HG03045 (cell line): Measurements from ENCODE around the gene PARN.

Experiments used
- ATAC-seq: cut with Tn5 transposase; IDR thresholded peaks from one replicate; pipeline ENCODE4 v1.9.1; 2021; ENCODE audit warnings: mild to moderate bottlenecking, moderate library complexity; ENCODE audit not compliant: unreplicated experiment

PARN gene

GRCh38 chr16:14475370-14476139, 154.5 kb downstream of the PARN start:
- ATAC-seq = no peak

- ATAC-seq = no peak
Measured at GRCh38 chr16:14473488-14473887, 156.6 kb downstream of the PARN start.

- ATAC-seq = no peak
Measured at GRCh38 chr16:14472357-14472756, 157.7 kb downstream of the PARN start.

GRCh38 chr16:14470788-14471187, 159.3 kb downstream of the PARN start:
- ATAC-seq = no peak

DNA sequence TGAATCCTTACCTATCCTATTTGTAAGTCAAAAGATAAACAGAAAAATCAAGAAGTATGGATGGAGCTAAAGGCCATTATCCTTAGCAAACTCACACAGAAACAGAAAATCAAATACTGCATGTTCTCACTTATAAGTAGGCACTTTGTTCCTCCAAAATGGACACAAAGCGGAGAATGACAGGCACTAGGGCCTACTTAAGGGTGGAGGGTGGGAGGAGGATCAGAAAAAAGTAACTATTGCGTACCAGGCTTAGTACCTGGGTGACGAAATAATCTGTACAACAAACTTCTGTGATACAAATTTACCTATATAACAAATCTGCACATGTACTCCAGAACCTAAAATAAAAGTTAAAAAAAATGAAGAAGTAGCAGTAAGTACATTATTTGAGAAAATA, 164.3 kb downstream of the PARN start:
- ATAC-seq = no peak

DNA sequence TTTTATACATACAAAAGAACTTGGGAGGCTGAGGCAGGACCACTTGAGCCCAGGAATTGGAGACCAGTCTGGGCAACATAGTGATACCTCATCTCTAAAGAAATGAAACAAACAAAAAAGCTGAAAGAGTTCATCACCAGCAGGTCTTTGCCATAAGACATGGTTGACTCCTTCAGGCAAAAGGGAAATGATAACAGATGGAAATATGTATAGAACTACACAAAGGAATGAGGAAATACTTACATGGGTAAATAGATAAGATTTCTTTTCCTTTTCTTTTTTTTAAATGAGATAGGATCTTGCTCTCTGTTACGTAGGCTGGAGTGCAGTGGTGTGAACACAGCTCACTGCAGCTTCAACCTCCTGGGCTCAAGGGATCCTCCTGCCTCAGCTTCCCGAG, 165.3 kb downstream of the PARN start:
- ATAC-seq = no peak

DNA sequence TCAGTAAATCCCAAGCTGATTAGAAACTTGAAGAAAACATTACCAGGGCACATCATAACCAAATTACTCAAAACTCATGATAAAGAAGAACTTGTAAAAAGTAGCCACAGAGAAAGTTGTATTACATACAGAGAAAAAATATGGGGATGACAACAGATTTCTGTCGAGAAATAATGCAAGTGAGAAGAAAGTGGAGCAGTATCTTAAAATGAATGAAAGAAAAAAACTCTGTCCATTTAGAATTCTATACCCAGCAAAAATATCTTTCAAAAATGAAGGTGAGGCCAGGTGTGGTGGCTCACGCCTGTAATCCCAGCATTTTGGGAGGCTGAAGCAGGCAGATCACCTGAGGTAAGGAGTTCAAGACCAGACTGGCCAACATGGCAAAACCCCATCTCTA, 165.9 kb downstream of the PARN start:
- ATAC-seq = no peak

DNA sequence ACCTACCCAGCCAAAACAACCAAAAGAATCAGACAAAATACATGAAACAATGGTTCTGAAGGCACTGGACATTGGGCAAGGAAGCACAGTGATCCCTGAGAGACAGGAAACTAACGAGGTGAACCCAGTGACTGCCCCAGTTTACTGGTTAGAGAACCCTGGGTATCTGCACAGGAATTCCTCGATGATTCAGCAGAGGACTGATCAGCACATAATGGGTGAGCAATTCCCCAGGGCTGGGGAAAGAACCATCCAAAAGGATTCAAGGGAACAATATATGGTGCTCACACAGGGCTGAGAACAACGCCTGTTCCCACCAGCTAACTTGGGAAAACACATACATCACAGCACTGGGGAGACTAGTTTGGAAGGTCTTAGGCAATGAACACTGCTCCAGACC, 167.2 kb downstream of the PARN start:
- ATAC-seq = no peak

DNA sequence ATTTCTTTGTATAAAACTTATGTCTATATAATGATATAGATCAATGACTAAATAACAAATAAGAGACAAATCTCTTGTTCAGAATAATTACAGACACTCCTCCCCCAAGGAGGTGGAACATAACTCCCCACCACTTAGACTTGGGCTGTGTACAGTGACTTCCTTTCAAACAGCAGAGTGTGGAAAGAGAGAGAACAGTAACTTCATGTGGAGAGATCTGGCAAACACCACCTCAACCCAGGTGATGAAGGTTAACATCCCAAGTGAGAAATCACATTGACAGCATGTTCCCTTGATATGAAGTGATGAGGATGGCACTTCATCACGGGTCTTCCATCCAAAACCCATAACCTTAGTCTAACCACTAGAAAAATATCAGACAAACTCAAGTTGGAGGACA, 169.3 kb downstream of the PARN start:
- ATAC-seq = no peak

GRCh38 chr16:14458576-14458975, 171.5 kb downstream of the PARN start:
- no peak for ATAC-seq

GRCh38 chr16:14456793-14457481, 173.1 kb downstream of the PARN start:
- no peak for ATAC-seq

DNA sequence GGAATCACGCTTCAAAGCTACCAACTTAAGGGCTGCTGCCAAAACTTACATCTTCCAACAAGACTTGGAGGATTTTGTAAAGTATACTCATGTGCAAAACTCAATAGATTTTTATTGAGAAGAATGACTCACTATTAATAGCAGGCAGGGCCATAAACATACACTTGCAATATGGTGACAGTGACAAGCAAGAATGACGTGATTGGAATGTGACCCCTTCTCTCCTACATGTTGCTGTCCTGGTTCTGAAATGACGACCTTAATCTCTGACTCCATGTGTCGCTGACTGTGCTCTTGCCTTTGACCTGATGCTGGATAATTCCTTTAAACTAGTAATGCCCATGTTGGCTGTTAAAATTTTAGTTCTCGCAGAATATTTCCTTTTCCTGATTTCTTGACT, 174.5 kb downstream of the PARN start:
- no peak for ATAC-seq

DNA sequence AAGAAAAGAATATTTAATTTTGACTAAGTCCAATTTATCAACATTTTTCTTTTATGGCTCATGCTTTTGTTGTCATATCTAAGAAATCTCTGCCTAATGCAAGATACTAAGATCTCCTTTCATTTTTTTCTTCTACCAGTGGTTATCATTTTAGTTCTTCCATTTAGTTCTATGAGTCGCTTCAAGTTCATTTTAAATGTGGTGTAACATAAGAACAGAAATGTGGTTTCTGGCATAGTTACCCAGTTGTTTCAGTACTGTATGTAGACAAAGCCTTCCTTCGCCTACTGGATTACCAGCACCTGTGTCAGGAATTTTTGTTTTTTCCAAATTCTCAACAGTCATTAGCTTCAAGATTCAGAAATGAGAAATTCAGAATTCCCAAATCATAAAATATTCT, 175.7 kb downstream of the PARN start:
- no peak for ATAC-seq

- no peak for ATAC-seq
Measured at GRCh38 chr16:14452066-14452465, 178.0 kb downstream of the PARN start.

DNA sequence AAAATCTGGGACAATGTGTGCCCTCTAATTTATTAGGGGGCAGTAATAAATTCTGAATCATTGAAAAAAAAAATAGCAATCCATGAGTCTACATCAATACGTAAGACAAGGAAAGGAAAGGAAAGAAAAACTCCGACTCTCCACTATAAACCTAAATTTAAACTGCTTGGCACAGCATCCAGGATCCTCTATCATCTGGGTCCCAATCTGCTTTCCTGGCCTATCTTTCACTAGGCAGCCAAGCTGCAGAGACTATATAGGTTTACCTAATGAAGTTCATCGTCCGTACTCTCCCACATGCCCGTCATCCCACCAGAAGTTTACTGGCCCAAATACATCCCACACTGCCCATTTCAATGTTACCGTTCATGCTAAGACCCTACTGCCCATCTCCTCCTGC, 179.2 kb downstream of the PARN start:
- no peak for ATAC-seq

- no peak for ATAC-seq
Measured at GRCh38 chr16:14449790-14450480, 180.1 kb downstream of the PARN start.

GRCh38 chr16:14449334-14449733, 180.7 kb downstream of the PARN start:
- no peak for ATAC-seq

DNA sequence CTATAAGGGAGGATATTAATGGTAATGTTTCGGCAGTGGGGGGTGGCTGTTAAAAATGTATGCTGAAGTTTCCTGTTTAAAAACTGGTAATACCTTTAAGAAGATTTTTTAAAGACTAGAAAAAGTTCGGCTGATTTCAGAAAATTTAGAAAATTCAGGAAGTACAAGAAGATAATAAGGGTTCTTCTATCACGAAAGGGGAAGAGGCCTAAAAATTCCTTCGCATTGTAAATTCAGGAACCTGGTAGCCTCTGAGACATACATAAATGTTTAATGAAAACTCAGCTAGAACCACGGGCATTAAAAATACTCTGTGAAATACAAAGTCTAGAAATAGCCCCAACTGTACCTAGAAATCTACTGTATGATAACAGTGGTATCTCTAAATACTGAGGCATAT, 181.2 kb downstream of the PARN start:
- no peak for ATAC-seq

DNA sequence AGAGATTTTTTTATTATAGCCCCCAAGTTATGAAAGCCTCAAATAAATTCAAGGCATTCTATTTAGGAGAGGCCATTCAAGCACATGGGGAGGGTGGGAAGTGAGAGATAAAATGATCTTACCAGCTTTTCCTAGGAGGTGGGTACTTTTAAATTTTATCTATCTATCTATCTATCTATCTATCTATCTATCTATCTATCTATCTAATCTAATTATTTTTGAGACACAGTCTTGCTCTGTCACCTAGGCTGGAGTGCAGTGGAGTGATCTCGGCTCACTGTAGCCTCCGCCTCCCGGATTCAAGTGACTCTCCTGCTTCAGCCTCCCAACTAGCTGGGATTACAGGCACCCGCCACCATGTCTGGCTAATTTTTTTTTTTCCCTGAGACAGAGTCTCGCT, 182.3 kb downstream of the PARN start:
- ATAC-seq = no peak

GRCh38 chr16:14446796-14447195, 183.3 kb downstream of the PARN start:
- ATAC-seq = no peak

- no peak for ATAC-seq
Measured at GRCh38 chr16:14445937-14446715, 183.9 kb downstream of the PARN start.
